Testis (tissue), 2 donors: Measurements from ENCODE around the gene FAM107B.

Experiments used
- POLR2A ChIP-seq: fragments of 450-650 bp; IDR thresholded peaks from one replicate; pipeline ENCODE4 v1.6.1; 2017; ENCODE audit warnings: antibody characterized with exemption, mild to moderate bottlenecking, moderate library complexity
- TF ChIP-seq, protein P1 (sequence below), 3 experiments: fragments of 450-650 bp in 2 of 3; fragments of 200-600 bp in 1 of 3; sonication (generic) in 1 of 3; IDR thresholded peaks; one replicate each; pipeline ENCODE4 v1.5.1; 2016 to 2019; ENCODE audit warnings: antibody characterized with exemption in 3 of 3, mild to moderate bottlenecking in 2 of 3, moderate library complexity in 1 of 3

DNA sequence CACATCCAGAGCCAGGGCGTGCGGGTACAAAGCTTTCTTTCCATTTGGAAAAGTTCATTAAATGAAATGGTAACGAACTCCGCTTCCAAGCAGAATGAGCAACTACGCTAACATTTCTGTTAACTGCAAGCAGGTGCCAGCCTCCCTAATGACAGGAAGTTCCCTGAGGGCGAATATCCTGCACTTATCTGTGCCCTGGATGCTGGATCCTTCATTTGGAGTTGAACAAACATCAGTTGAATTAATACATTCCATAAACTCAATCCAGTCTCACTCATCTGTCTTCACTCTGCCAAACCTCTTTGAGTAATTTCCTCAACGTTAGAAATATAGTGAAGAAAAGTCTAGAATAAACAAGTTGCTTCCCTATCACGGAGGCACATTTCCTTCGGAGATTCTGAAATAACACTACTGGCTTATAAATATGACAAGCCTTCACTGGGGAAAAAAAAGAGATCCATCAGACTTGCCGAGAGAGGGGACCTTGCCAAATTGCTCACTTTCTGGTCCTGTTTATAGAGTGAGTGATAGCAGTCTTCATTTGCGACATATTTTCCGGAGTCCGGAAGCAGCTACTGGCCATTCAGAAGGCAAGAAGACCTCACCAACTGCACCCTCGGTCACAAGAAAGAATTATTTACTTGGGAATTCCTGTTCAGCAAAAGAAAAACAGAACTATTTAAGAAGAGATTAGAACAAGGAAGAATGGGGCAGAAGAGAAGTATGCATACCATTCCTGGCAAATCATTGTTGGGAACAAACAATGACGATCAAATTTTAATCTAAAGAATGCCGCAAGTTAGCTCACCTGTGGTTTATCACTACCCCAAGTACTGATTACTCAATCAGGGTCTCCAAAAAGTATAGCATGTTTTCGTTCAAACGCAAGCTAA lies 196.4 kb downstream of the FAM107B start:
- TF ChIP-seq, protein P1, sequence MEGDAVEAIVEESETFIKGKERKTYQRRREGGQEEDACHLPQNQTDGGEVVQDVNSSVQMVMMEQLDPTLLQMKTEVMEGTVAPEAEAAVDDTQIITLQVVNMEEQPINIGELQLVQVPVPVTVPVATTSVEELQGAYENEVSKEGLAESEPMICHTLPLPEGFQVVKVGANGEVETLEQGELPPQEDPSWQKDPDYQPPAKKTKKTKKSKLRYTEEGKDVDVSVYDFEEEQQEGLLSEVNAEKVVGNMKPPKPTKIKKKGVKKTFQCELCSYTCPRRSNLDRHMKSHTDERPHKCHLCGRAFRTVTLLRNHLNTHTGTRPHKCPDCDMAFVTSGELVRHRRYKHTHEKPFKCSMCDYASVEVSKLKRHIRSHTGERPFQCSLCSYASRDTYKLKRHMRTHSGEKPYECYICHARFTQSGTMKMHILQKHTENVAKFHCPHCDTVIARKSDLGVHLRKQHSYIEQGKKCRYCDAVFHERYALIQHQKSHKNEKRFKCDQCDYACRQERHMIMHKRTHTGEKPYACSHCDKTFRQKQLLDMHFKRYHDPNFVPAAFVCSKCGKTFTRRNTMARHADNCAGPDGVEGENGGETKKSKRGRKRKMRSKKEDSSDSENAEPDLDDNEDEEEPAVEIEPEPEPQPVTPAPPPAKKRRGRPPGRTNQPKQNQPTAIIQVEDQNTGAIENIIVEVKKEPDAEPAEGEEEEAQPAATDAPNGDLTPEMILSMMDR (IDR thresholded peaks at IDR 0.05) = no peak
- TF ChIP-seq POLR2A = no peak
